GM18873 (cell line): Measurements from ENCODE around the gene MAD1L1.

Experiments
- ATAC-seq: cut with Tn5 transposase; IDR thresholded peaks from one replicate; pipeline ENCODE4 v1.9.1; 2021; ENCODE audit warnings: mild to moderate bottlenecking, moderate library complexity, moderate number of reproducible peaks; ENCODE audit not compliant: unreplicated experiment, low FRiP score

Gene MAD1L1

DNA sequence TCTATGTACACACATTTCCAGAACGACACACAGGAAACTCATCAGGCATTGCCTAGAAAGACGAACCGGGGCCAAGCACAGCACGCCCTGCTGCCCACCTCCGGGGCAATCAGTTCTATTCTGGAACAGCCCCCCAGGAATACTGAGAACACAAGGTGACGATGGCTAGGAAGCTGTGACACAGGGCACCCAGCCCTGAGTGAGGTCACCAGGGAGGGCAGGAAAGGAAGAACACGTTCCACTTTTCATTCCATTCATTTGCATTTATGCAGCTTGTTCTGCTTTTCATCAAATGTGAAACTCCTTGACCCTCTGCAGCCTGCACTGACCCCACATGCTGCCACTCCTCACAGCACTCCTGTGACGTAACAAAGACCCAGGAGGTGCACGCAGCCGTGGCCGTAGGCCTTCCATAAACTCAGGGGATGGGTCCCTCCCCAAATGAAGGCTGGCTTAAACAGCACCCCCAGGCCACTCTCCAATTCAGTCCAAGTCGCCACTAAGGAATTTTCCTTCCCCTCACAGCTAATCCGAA lies 28.9 kb downstream of the MAD1L1 start:
- no peak for ATAC-seq

DNA sequence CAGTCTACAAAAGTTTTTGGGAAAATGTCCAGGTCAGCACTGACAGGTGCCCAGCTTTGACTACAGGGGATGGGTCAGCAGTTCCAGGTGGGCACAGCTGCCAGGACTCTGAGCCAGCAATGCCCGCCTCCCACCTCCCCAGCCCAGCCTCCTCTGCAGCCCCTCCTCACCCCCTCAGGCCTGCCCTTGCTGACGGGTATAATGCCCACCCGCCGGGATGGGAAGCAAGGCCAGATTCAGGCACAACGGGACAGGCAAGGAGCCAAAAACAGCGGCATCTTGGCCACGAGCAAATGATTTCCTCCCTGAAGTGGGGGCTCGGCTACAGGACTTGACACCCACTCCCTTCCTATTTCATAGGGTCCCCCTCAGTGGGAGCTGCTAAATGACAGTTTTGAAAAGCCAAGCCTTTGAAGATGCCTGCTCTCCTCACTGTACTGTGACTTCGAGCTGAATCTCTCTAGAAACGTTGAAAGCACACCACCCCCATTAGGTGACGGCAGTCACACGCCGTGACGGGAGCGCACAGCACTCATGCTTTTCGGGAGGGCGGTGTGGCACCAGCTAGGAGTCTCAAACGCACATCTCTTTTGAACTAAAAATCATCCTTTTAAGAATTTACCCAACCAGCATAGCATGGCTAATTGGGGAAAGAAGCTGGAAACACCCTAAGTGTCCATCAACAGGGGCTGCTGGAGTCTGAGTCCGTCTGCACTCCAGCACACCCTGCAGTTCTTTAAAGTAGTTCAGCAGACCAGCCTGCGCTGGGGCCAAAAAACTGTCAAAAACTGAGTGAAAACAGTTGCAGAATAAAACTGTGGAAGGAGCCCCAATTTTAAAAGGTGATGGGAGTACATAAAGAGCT lies 29.6 kb downstream of the MAD1L1 start:
- no peak for ATAC-seq

DNA sequence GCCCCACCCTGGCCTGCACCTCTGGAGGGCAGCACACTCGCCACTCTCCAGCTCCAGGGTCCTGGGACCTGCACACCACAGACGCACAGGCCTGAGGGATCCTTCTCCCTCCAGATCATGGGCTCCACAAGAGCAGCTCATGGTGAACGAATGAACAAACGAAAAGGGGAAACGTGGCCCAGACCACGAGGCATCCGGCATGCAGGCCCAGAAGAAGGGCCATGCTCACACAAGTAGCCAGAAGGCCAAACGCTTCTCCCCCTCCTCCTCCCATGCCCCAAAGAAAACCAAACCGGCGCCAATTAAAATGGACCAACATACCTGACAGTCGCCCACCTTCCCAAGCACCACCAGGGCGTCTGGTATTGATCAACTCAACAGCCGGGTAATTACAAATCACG lies 30.4 kb downstream of the MAD1L1 start:
- ATAC-seq: no peak

DNA sequence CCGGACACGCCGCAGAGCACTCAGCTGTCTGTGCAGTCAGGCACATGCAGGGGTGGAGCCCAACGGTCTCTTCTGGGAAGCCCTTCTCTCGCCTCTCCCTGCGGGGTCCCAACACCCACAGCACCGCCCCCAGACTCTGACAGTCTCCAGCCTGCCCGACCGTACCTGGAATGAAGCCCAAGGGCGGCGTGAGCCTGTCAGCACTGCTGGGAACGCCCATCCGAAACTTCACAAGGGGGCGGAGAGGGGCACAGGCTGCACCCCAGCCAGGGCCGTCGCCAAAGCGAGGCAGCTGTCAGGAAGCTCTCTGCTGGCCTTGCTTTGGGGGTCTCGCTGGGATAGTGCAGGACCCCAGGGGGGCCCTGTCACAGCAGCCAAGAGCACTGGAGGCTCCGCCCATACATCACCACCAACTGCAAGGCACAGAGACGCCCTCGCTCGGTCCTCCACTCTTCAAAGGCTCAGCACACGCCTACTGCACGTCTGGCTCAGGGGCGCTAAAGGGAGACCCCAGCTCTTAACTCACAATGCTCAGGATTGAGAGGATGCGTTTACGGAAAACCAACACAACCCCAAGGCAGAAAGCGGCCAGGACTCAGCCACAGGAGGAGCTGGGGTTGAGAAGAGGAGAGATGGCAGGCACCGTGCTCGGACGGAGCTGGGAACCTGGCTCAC lies 30.9 kb downstream of the MAD1L1 start:
- no peak for ATAC-seq

DNA sequence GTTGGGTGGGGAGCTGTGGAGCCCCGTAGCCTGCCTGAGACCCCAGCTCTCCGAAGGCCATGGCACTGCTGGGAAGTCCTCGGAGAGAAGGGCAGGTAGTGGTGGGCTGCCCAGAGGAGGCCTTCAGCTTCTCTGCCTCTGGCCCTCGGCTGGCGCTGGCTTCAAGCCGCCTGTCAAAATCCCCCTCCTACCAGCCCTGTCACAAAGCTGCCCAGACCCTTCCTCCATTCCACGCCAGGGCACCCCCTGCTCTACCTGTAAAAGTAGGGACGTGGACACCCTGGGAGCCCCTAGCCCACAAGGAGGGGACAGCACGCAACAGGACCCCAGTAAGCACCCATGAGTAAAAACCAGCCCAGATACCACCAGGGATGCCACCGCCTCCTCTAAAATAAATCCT lies 31.6 kb downstream of the MAD1L1 start:
- no peak for ATAC-seq

DNA sequence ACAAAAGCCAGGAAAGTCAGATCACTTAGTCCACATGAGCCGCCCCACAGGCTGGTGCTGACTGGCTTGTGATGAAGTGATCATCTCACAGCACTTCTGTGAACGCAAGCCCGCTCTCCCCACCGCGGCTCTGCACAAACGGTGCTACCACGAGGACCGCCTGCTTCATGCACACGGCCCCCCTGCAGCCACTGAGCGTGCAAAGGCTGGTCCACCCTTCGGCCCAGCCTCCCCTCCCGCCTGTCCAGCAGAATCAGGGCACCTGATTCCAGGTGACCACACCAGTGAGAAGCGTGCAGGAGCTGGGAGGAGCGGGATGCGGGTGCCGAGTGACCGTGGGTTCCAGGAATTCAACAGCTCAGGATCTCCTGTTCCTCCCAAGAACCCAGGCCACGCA lies 32.2 kb downstream of the MAD1L1 start:
- ATAC-seq: no peak

DNA sequence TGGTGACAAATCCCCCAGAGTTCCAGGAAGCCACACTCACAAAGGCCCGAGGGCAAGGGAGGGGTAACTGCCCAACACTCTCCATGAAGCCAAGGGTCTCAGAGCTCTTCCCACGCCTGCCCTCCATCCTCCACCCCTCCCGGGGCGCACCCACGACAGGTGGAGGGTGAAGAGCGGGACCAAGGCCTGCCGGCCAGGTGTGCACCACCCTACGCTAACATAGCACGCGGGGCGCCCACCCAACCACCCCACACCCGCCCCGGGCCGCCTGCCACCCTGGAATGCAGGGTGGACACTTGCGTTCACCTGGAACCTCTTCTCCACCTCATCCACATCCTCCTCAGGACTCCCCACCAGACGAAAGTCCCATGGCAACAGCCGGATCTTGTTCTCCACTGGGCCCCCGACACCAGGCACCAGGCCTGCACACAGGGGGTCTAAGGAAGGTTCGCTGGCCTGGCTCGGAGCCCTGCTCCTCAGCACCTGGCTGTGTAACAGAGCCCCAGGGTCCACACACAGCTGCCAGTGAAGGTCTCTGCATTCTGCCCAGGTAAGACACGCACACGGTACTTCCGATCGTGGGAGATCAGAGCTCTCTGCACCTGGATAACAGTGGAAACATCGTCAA lies 32.7 kb downstream of the MAD1L1 start:
- no peak for ATAC-seq

DNA sequence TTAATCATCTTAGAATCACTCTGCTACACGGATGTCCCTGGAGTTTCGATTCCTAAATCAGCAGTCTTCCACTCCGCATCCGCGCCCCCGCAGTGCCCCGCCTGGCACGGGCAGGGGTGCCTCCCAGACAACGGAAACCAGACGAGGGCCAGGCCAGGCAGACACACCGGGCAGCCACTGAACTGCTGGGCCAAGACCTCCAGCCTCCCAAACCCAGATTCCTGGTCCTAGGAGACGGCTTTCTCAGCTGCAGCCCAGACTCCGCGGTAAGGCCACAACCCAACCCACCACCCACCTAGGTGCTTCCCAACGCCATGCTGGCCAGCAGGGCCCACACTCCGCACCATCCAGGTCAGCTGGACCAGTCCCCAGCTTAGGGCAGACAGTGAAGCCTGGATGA lies 33.2 kb downstream of the MAD1L1 start:
- ATAC-seq: no peak

DNA sequence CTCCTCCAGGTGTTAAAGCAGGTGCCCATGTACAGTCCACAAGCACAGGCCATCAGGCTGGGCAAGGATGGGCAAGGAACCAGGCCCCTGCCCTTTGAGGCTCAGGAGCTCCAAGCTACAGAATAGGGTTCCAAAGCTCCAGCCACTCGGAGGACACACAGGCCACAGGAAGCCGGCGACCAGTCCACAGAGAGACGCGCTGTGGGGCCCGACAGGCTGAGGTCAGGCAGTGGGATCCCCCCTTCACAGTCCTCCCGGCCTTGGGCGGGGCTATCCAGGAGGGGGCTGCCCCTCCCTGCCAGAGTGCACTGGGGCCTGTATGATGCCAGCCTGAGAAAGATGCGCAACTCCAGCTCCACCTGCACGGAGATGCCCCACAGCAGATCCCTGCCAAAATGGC lies 34.0 kb downstream of the MAD1L1 start:
- ATAC-seq: no peak

DNA sequence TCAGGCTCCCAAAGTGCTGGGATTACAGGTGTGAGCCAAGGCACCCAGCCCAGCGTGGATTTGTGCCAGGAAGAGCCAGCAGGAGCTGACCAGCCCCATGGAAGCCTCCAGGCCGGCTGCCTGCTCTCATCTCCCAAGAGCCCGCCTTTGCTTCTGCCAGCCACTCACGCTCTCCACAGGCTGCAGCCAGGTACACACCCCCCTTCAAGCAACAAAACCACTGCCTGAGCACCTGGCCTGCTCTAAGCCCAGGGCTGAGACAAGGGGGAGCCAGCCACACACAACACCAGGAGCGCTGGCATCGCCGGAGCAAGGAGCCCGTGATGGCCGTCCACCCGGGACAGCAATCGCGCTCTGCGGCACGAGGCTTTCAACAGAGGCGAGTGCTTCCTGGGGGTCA lies 34.5 kb downstream of the MAD1L1 start:
- ATAC-seq: no peak

DNA sequence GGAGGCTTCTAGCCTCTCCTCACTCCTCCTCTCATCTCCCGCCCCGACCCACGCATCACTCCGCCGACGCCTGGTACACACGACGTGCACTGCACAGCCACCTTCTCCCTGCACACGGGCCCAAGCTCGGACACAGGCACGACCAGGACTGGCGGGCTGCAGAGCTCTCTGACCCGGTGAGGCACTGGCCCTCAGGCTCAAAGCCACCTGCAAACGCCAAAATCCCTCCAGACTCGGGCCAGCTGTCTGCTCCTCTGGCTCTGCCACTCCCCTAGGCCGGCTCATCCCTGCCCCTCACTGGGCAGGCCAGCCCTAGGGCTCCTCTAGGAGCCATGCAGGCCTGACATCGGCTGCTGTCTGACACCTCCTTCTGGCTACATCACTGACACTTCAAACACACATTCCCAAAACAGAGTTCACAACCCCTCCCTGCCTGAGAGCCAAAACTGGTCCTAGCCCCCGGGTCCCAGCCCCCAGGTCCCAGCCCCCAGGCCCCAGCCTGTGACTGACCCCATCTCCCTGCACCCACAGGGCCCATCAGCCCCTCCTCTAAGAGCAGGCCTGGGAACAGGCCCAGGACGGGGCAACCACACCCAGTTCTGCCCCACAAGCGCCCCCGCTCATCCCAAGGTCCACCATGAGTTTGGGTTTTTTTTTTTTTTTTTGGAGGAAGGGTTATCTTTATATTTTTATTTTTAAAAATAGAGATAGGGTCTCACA lies 35.1 kb downstream of the MAD1L1 start:
- no peak for ATAC-seq

DNA sequence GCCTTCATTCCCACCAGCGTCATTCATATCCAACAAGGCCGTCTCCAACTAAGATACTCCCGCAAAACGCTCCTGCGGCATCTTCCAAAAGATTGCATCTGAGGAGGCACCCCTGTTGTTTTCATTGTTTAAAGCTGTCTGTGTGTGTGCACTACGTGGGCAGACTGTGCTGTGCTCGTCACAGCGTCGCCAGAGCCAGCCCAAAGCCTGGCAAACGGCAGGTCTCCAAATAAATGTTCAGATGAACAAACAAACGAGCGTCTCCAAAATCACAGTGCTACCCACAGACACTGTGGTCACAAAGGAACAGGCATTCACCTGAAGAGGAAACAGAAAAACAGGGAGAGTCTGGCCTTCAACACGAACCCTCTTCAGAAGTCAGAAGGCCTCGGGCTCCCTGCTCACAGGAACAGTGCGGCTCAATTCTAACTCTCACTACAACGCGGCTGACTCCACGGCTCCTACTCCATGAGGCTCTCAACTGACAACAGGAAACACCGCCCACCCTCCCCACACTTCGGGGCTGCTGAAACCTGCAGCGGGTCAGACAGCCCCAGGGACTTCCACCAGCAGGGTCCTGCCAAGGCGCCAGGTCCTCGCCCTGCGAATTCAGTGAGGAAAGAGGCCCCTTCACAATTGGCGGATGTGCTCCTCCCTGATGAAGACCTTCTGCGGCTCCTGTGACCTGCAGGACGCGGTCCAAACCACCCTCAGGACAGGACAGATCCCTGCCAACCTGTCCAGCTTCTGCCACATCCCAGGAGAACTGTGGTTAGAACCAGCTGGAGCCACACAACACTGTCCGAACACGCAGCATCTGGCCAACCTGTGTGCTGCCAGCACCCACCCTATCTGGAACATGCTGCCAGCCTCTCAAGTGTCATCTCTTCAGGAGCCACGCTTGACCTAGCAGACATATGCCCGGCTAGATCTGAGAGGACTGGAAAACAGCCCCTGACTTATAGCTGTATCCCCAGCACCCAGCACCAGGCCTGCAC lies 36.1 kb downstream of the MAD1L1 start:
- ATAC-seq: no peak

DNA sequence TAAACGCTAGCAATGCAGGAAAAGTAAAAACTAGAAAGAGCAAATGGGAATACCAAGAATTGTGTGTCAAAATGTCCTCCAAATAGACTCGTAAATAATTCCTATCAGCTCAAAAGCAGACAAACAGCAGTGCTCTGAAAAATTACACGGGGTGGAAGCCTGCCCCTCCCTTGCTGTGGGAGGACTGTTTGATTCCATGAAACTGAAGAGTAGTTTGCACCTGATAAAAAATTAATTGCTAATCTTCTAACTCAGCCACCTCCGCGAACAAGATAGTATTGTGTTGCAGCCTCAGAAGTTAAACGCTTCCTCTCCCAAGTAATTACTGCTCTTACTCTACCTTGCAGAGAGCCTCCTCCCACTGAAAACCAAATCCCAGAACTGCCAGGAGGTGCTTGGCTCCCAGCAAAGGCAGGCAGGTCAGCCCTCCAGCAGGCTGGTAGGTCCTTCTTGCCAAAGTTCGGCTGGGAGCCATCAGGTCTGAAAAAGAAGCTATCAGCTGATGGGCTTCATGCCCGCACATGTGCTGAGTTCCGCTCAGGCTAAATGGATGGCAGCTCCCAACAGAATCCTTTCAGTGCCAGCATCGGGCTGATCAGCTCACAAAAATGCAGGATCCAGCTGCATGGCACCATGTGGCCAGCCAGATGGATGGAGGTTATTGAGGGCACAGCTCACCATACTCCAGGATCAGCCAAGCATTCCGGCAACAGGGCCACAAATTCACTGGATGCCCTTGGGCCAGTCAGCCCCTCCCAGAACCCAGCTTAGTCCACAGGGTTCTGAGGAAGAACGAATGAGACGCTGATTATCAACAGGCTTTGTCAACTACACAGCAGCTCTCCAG lies 37.1 kb downstream of the MAD1L1 start:
- ATAC-seq: no peak

DNA sequence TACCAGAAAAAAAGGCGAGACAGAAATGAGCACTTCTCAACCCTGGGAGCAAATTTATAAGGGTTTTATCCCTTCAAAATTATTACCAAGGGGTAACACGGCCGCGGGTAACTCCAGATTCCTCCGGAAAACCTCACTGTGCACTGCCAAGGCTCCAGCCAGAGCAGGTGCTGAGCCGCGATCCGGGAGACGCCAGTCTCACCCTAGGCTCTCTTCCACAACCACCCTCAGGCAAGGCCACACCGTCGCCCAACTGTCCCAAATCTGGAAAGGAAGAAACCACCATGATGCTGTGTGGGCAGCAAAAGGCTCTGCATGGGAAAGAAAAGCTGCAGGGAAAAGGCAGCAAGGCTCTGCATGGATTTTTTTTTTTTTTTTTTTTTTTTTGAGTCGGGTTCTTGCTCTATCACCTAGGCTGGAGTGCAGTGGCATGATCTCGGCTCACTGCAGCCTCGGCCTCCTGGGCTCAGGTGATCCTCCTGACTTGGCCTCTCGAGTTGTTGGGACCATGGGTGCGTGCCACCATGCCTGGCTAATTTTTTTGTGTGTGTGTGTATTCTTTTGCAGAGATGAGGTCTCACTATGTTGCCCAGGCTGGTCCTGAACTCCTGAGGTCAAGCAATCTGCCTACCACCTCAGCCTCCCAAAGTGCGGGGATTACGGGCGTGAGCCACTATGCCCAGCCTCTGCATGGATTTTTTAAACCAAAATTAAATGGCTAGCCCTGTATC lies 39.0 kb downstream of the MAD1L1 start:
- no peak for ATAC-seq

DNA sequence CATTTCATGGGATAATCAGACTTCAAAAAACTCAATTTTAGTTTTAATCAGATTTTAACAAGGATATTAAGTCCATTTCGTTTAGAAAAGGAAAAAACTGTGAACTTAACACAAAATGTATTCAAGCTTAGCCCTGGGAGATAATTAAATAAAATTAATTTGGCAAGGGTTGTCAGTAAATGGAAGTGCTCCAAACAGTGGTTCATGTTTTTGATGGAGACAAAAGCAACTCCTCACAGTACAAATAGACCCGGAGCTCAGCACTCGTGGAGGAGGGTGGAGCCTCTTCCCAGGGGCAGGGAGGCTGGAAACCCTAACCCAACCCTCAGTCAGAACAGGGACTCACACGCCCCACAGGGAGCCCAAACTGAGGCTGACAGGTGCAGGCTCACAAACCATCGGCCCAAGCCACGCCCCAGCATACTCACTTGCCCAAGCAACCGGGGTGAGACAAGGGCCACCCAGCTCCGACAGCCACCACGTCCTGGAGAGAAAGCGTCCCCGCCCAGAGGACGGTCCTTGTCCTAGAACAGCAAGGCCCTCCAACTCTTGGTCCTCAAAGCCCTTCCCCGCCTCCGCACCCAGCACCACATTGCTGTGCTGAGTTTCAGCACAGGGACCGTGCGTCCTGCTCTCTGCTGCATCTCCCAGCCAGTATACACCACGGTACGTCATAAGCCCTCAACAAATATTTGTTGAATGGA lies 39.8 kb downstream of the MAD1L1 start:
- ATAC-seq: no peak

DNA sequence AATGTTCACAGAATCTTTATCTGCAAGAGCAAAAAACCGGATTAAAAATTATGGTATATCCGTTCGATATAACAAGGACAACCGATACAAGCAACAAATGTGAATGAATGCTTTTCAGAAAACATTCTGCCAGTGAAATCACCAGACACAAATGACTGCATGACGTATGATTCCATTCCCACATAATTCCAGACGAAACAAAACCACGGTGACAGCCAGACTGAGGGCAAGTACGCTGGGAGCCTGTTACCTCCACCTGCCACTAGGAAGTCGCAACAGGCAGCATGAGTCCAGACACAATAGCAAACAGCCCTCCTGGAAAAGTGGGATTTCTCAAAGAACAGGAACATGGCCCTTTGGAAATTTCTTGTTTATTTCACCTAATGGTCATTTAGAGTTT lies 41.7 kb downstream of the MAD1L1 start:
- no peak for ATAC-seq

DNA sequence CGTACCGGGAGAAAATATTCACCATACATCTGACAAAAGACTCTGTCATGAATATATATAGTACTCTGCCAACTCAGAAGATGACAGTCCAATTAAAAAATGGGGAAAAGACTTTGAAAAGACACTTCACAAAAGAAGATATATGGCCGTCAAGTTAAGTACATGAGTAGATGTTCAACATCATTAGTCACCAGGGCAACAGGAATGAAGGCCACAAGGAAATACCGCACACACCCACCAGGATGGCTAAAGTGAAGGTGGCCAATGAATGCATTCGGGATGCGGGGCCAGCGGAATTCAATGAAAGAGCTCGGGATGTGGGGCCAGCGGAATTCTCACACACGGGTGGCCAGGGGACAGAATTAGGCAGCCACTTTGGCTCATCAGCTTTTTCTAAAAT lies 42.2 kb downstream of the MAD1L1 start:
- no peak for ATAC-seq
